GM18508 (cell line): ENCODE results near the gene TWNK.
A peak's percentile ranks its signal among the peaks of the same experiment; 100 is the strongest.

ENCODE experiments used
- ATAC-seq: cut with Tn5 transposase; IDR thresholded peaks from one replicate; pipeline ENCODE4 v1.9.1; 2021; ENCODE audit warnings: moderate number of reproducible peaks; ENCODE audit not compliant: insufficient read depth, unreplicated experiment

Gene TWNK

GRCh38 chr10:101042667-101043362 lies 55.5 kb downstream of the TWNK start:
- ATAC-seq: peak; percentile 85

DNA sequence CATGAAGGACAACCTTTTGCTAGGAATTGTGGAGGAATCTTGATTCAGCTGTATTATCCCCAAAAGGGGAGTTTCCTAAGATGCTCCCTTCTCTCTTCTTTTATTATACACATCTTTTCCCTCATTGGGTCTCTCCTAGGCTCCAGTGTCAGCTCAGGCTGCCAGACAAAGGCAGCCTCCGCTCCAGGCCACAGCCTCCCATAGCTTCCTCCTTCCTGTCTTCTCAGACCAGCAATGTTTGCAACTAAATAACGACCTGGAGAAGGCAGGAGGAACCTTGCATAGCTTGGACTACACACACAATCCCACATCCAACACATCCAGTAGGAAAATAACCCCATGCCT lies 56.0 kb downstream of the TWNK start:
- no peak for ATAC-seq
